Measurements from ENCODE around the gene MED16. TPM values are rescaled to one million over a fixed set of nuclear protein-coding genes. Genes with fewer than 3 reads are reported as not detected.

Gene MED16
- 25.1 and 27.3 TPM in 2 replicates for total RNA-seq

GRCh38 chr19:892894-893689, at the start of gene MED16, which contains the start of gene RNU6-9:
MED16 (minus strand) TSS chr19:893187; CDS start chr19:891131, 2,056 bp downstream.
RNU6-9 (plus strand) TSS chr19:893484.

GRCh38 chr19:925526-926322, 32.7 kb upstream of the MED16 start, which contains the start of gene ARID3A:
ARID3A (plus strand) TSS chr19:926035; CDS start chr19:929529, 3,494 bp downstream.

GRCh38 chr19:917323-918151, 24.6 kb upstream of the MED16 start, which contains the start of gene KISS1R:
KISS1R (plus strand) TSS chr19:917333; CDS start chr19:917503, 170 bp downstream.

GRCh38 chr19:913080-913748, 20.2 kb upstream of the MED16 start, which contains the start of gene R3HDM4:
R3HDM4 (minus strand) TSS chr19:913219; CDS start chr19:913157, 62 bp downstream.

GRCh38 chr19:858868-859843, 33.8 kb downstream of the MED16 start, which contains the start of gene CFD:
CFD (plus strand) TSS chr19:859664; CDS start chr19:859690, 26 bp downstream.

GRCh38 chr19:852136-853013, 40.6 kb downstream of the MED16 start, which contains the start of gene ELANE:
ELANE (plus strand) TSS chr19:852303; CDS start chr19:852329, 26 bp downstream.

GRCh38 chr19:840519-841206, 52.3 kb downstream of the MED16 start, which contains the start of gene PRTN3:
PRTN3 (plus strand) TSS chr19:840999; CDS start chr19:841009, 10 bp downstream.

GRCh38 chr19:827710-828321, 65.2 kb downstream of the MED16 start, which contains the start of gene AZU1:
AZU1 (plus strand) TSS chr19:827837; CDS start chr19:827847, 10 bp downstream.

GRCh38 chr19:821825-822503, 71.0 kb downstream of the MED16 start, which contains the start of gene PLPPR3:
PLPPR3 (minus strand) TSS chr19:821955; CDS start chr19:821559, 396 bp downstream.

Other genes with a start within 250 kb of the MED16 start
- 23.8 and 28.8 TPM in 2 replicates for gene RNF126, start 230.0 kb downstream of the MED16 start, total RNA-seq
- 19.2 and 77.1 TPM in 2 replicates for gene FSTL3, start 216.8 kb downstream of the MED16 start, total RNA-seq
- gene PRSS57, start 197.7 kb downstream of the MED16 start, total RNA-seq: not detected in 2 replicates
- 2.8 and 6.8 TPM in 2 replicates for gene PALM, start 184.3 kb downstream of the MED16 start, total RNA-seq
- under 0.01 TPM in 1 of 2 replicates, not detected in the other for gene MISP, start 142.1 kb downstream of the MED16 start, total RNA-seq
- 129 and 144 TPM in 2 replicates for gene PTBP1, start 95.7 kb downstream of the MED16 start, total RNA-seq
- 0.19 and 0.36 TPM in 2 replicates for gene PLPPR3, start 71.2 kb downstream of the MED16 start, total RNA-seq
- gene AZU1, start 65.3 kb downstream of the MED16 start, total RNA-seq: not detected in 2 replicates
- not detected in 2 replicates for gene PRTN3, start 52.2 kb downstream of the MED16 start, total RNA-seq
- gene ELANE, start 40.9 kb downstream of the MED16 start, total RNA-seq: not detected in 2 replicates
- 0.28 and 1.4 TPM in 2 replicates for gene CFD, start 33.5 kb downstream of the MED16 start, total RNA-seq
- not detected in 2 replicates for gene RNU6-9, start 297 bp upstream of the MED16 start, total RNA-seq
- gene R3HDM4, start 20.0 kb upstream of the MED16 start, total RNA-seq: 18.2 and 23.4 TPM in 2 replicates
- not detected in 2 replicates for gene KISS1R, start 24.1 kb upstream of the MED16 start, total RNA-seq
- 4.9 and 8.7 TPM in 2 replicates for gene ARID3A, start 32.8 kb upstream of the MED16 start, total RNA-seq
- gene WDR18, start 91.2 kb upstream of the MED16 start, total RNA-seq: 141 and 143 TPM in 2 replicates
- 0.19 and 0.27 TPM in 2 replicates for gene GRIN3B, start 107.2 kb upstream of the MED16 start, total RNA-seq
- 48.3 and 59.8 TPM in 2 replicates for gene TMEM259, start 127.9 kb upstream of the MED16 start, total RNA-seq
- gene RNU6-2, start 128.3 kb upstream of the MED16 start, total RNA-seq: not detected in 2 replicates
- 187 and 190 TPM in 2 replicates for gene CNN2, start 133.4 kb upstream of the MED16 start, total RNA-seq
- gene ABCA7, start 146.9 kb upstream of the MED16 start, total RNA-seq: 4.0 and 4.8 TPM in 2 replicates
- gene ARHGAP45, start 174.0 kb upstream of the MED16 start, total RNA-seq: 5.6 and 9.5 TPM in 2 replicates
- 101 and 122 TPM in 2 replicates for gene POLR2E, start 202.2 kb upstream of the MED16 start, total RNA-seq
- 363 and 429 TPM in 2 replicates for gene GPX4, start 210.8 kb upstream of the MED16 start, total RNA-seq

All from endothelial cell of coronary artery (primary cell).